Measurements from ENCODE around the gene RXRG.

The RXRG gene

DNA sequence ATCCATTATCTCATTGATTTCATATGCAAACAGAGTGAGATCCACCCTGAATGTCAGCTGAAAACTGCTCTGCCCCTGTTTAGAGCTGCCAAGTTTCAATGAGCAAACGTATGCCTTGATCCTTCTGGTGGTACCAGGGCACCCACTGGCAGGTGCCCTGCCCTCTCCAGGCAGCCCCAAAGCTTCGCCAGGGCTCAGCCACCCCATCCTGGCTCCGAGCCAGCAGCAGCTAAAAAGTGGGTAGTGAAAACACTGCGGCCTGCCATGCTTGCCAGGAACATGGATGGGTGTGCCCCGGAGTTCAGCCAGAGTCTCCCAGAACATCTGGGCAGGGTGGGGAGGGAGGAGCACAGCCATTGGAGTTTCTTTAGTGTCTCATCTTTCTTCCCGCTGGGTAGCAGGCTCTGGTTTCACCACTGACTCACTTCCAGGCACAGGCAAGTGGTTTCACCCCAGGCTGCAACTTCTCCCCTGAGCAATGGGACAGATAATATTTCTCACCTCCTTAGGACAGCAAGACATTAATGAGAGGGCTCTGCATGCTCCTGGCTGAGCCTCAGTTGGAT lies 80.3 kb downstream of the RXRG start:
- DNase-seq (ENCODE audit: low spot score) = no peak
- in situ Hi-C loops (cut with MboI; ENCODE audit: low sequenced_read_pairs, unreplicated experiment) = no loop called here
- no peak for TF ChIP-seq CTCF (IDR thresholded peaks at IDR 0.05; ENCODE audit: borderline replicate concordance, control extremely low read depth, extremely low read depth, insufficient read depth, missing control alignments)

GRCh38 chr1:165356876-165357275 lies 88.0 kb downstream of the RXRG start:
- in situ Hi-C loops (cut with MboI; ENCODE audit: low sequenced_read_pairs, unreplicated experiment) = no loop called here
- TF ChIP-seq CTCF (IDR thresholded peaks at IDR 0.05; ENCODE audit: borderline replicate concordance, control extremely low read depth, extremely low read depth, insufficient read depth, missing control alignments) = no peak

GRCh38 chr1:165355977-165356811 lies 88.7 kb downstream of the RXRG start, which contains the start of gene LMX1A:
Gene LMX1A (minus strand): TSS chr1:165356715. CDS start chr1:165355559, 1,156 bp downstream.
- DNase-seq (ENCODE audit: low spot score) = peak; percentile 35
- in situ Hi-C loops (cut with MboI; ENCODE audit: low sequenced_read_pairs, unreplicated experiment) = no loop called here
- TF ChIP-seq CTCF (IDR thresholded peaks at IDR 0.05; ENCODE audit: borderline replicate concordance, control extremely low read depth, extremely low read depth, insufficient read depth, missing control alignments) = no peak

More at GRCh38 chr1:165356876-165357275, 88.0 kb downstream of the RXRG start:
- no peak for DNase-seq (ENCODE audit: low spot score)

GRCh38 chr1:165355139-165355976 lies 89.6 kb downstream of the RXRG start:
- TF ChIP-seq CTCF (IDR thresholded peaks at IDR 0.05; ENCODE audit: borderline replicate concordance, control extremely low read depth, extremely low read depth, insufficient read depth, missing control alignments) = no peak
- peak; percentile 25 for DNase-seq (ENCODE audit: low spot score)
- in situ Hi-C loops (cut with MboI; ENCODE audit: low sequenced_read_pairs, unreplicated experiment) = no loop called here

- TF ChIP-seq CTCF (IDR thresholded peaks at IDR 0.05; ENCODE audit: borderline replicate concordance, control extremely low read depth, extremely low read depth, insufficient read depth, missing control alignments) = no peak
- no peak for DNase-seq (ENCODE audit: low spot score)
- in situ Hi-C loops (cut with MboI; ENCODE audit: low sequenced_read_pairs, unreplicated experiment) = no loop called here
Observed at GRCh38 chr1:165354739-165355138, 90.2 kb downstream of the RXRG start.
